HL-60 (cell line): ENCODE data around the gene TENM4.

ENCODE experiments used
- CTCF ChIP-seq: IDR thresholded peaks from one replicate; pipeline ENCODE4 v1.5.1; 2011; ENCODE audit warnings: low read length, control low read depth, inconsistent platforms; ENCODE audit not compliant: insufficient read depth
- GABPA ChIP-seq: IDR thresholded peaks from 2 replicates; pipeline ENCODE4 v1.6.1; 2012; ENCODE audit warnings: low read depth
- POLR2AphosphoS5 ChIP-seq: IDR thresholded peaks from 2 replicates; pipeline ENCODE4 v1.6.1; 2012; ENCODE audit warnings: low read depth
- REST ChIP-seq: IDR thresholded peaks from 2 replicates; pipeline ENCODE4 v1.6.1; 2012; ENCODE audit warnings: low read depth; ENCODE audit not compliant: insufficient replicate concordance
- SPI1 ChIP-seq: IDR thresholded peaks from 2 replicates; pipeline ENCODE4 v1.6.1; 2012; ENCODE audit warnings: low read depth, mild to moderate bottlenecking, borderline replicate concordance

GRCh38 chr11:78833237-78833636 is 607.6 kb downstream of the TENM4 start:
- TF ChIP-seq CTCF, result no peak
- no peak for TF ChIP-seq REST
- TF ChIP-seq POLR2AphosphoS5, result no peak
- TF ChIP-seq GABPA, result no peak
- TF ChIP-seq SPI1, result no peak
